SK-N-MC (cell line): ENCODE data around the gene PHACTR3.

Source experiments
- EZH2 ChIP-seq: fragments of 200-600 bp; sonication (generic); IDR thresholded peaks from one replicate; pipeline ENCODE4 v1.6.1; 2017; ENCODE audit warnings: antibody characterized with exemption
- POLR2AphosphoS5 ChIP-seq: IDR thresholded peaks from 2 replicates; pipeline ENCODE4 v1.6.1; 2012; ENCODE audit warnings: mild to moderate bottlenecking, low read depth, low read length, borderline replicate concordance

GRCh38 chr20:59623583-59623982, 19.2 kb downstream of the PHACTR3 start:
- TF ChIP-seq EZH2 (no peak), POLR2AphosphoS5 (no peak)
